Activated CD8-positive, alpha-beta memory T cell treated with anti-CD3 and anti-CD28 coated beads for 36 hours (primary cell): ENCODE results near the gene NOP53. TPM values are rescaled to one million over a fixed set of nuclear protein-coding genes. Genes with fewer than 3 reads are reported as not detected.

Source experiments
- CTCF ChIA-PET: fragments of 350-600 bp; sonication (Branson Sonifier 250); formaldehyde crosslinking; loops from one replicate; lab custom pipeline; 2021; ENCODE audit warnings: antibody characterized with exemption; lab: Charles Lee
- POLR2A ChIA-PET: fragments of 350-600 bp; sonication (Branson Sonifier 250); formaldehyde crosslinking; loops from one replicate; lab custom pipeline; 2021; ENCODE audit warnings: antibody characterized with exemption; lab: Charles Lee
- total RNA-seq, 2 experiments: library from RNA; stranded (reverse); gene quantifications; one replicate each; pipeline ENCODE4 v1.2.3, GENCODE V29; 2021

The NOP53 gene
- total RNA-seq, 2 experiments from 2014 or later = 201 to 204 TPM

GRCh38 chr19:47741544-47742140, 3.7 kb upstream of the NOP53 start:
- ChIA-PET CTCF (no interaction called here), POLR2A (no interaction called here)

GRCh38 chr19:47742634-47743033, 2.7 kb upstream of the NOP53 start:
- POLR2A ChIA-PET = no interaction called here
- CTCF ChIA-PET = interaction anchor here (0.6 to 4.5 kb wide), 5 partner anchors 19 to 448 kb away, joined by 4 to 27 read pairs (median 9); partner anchors contain the start of gene EHD2

- CTCF ChIA-PET = interaction anchor here (1.0 to 4.5 kb wide), 4 partner anchors 9 to 47 kb away, joined by 3 to 27 read pairs (median 10); partner anchors contain the start of gene EHD2
- POLR2A ChIA-PET = interaction anchor here (0.6 to 1.7 kb wide), 4 partner anchors 10 to 40 kb away, joined by 3 to 5 read pairs (median 4); no protein-coding TSS in a partner anchor
These were observed 783 bp downstream of the NOP53 start for GRCh38 chr19:47746129-47746528.

- ChIA-PET CTCF (no interaction called here), POLR2A (no interaction called here)
These were observed 4.0 kb downstream of the NOP53 start for GRCh38 chr19:47749326-47749725.

- ChIA-PET CTCF (no interaction called here), POLR2A (no interaction called here)
These were observed 5.4 kb downstream of the NOP53 start for GRCh38 chr19:47750752-47751151.

GRCh38 chr19:47752440-47753211, 7.3 kb downstream of the NOP53 start:
- ChIA-PET CTCF (interaction anchor here (0.8 to 1.4 kb wide), 5 partner anchors 13 to 54 kb away, joined by 3 to 4 read pairs (median 3); partner anchors contain the start of gene EHD2), POLR2A (no interaction called here)

- POLR2A ChIA-PET = no interaction called here
These were observed 9.1 kb downstream of the NOP53 start for GRCh38 chr19:47754206-47755064.

GRCh38 chr19:47755065-47755761, 9.9 kb downstream of the NOP53 start:
- POLR2A ChIA-PET = interaction anchor here (1.4 kb wide), 1 partner anchor 10 kb away, joined by 4 read pairs; the partner anchor contains the start of gene NOP53
- CTCF ChIA-PET = interaction anchor here (1.1 to 1.5 kb wide), 3 partner anchors 9 to 12 kb away, joined by 3 to 4 read pairs (median 3); no protein-coding TSS in a partner anchor

More at GRCh38 chr19:47754206-47755064, 9.1 kb downstream of the NOP53 start:
- CTCF ChIA-PET = interaction anchor here (1.5 kb wide), 1 partner anchor 11 kb away, joined by 3 read pairs; no protein-coding TSS in a partner anchor

GRCh38 chr19:47755762-47756626, 10.6 kb downstream of the NOP53 start:
- POLR2A ChIA-PET = interaction anchor here (1.4 kb wide), 1 partner anchor 10 kb away, joined by 4 read pairs; the partner anchor contains the start of gene NOP53

GRCh38 chr19:47756627-47756929, 11.2 kb downstream of the NOP53 start:
- ChIA-PET POLR2A (no interaction called here), CTCF (interaction anchor here (1.0 kb wide), 1 partner anchor 9 kb away, joined by 3 read pairs; no protein-coding TSS in a partner anchor)

More at GRCh38 chr19:47755762-47756626, 10.6 kb downstream of the NOP53 start:
- CTCF ChIA-PET = interaction anchor here (1.0 to 1.5 kb wide), 4 partner anchors 10 to 11 kb away, joined by 3 to 4 read pairs (median 3); no protein-coding TSS in a partner anchor

- POLR2A ChIA-PET = no interaction called here
- CTCF ChIA-PET = interaction anchor here (1.0 kb wide), 1 partner anchor 8 kb away, joined by 3 read pairs; no protein-coding TSS in a partner anchor
These were observed 11.7 kb downstream of the NOP53 start for GRCh38 chr19:47756953-47757608.

GRCh38 chr19:47757617-47758442, 12.5 kb downstream of the NOP53 start:
- POLR2A ChIA-PET = interaction anchor here (0.6 to 1.6 kb wide), 2 partner anchors 12 to 40 kb away, joined by 5 read pairs; no protein-coding TSS in a partner anchor
- CTCF ChIA-PET = interaction anchor here (1.0 kb wide), 1 partner anchor 8 kb away, joined by 3 read pairs; no protein-coding TSS in a partner anchor

GRCh38 chr19:47758443-47758804, 13.1 kb downstream of the NOP53 start:
- POLR2A ChIA-PET = interaction anchor here (0.6 to 1.6 kb wide), 2 partner anchors 13 to 41 kb away, joined by 5 read pairs; no protein-coding TSS in a partner anchor
- CTCF ChIA-PET = no interaction called here

GRCh38 chr19:47760632-47760999, 15.3 kb downstream of the NOP53 start:
- POLR2A ChIA-PET = interaction anchor here (0.6 kb wide), 1 partner anchor 23 kb away, joined by 3 read pairs; no protein-coding TSS in a partner anchor
- CTCF ChIA-PET = no interaction called here

- ChIA-PET CTCF (no interaction called here), POLR2A (no interaction called here)
These were observed 16.2 kb downstream of the NOP53 start for GRCh38 chr19:47761566-47761965.

GRCh38 chr19:47762151-47762550, 16.8 kb downstream of the NOP53 start:
- POLR2A ChIA-PET = interaction anchor here (0.5 to 0.6 kb wide), 2 partner anchors 100 to 107 kb away, joined by 3 to 4 read pairs; no protein-coding TSS in a partner anchor
- CTCF ChIA-PET = no interaction called here
